ENCODE results near the gene HDDC3. TPM values are rescaled to one million over a fixed set of nuclear protein-coding genes. Genes with fewer than 3 reads are reported as not detected.

HDDC3 gene
- total RNA-seq, 2 donors from 2014 or later, result 14.9 to 17.9 TPM

DNA sequence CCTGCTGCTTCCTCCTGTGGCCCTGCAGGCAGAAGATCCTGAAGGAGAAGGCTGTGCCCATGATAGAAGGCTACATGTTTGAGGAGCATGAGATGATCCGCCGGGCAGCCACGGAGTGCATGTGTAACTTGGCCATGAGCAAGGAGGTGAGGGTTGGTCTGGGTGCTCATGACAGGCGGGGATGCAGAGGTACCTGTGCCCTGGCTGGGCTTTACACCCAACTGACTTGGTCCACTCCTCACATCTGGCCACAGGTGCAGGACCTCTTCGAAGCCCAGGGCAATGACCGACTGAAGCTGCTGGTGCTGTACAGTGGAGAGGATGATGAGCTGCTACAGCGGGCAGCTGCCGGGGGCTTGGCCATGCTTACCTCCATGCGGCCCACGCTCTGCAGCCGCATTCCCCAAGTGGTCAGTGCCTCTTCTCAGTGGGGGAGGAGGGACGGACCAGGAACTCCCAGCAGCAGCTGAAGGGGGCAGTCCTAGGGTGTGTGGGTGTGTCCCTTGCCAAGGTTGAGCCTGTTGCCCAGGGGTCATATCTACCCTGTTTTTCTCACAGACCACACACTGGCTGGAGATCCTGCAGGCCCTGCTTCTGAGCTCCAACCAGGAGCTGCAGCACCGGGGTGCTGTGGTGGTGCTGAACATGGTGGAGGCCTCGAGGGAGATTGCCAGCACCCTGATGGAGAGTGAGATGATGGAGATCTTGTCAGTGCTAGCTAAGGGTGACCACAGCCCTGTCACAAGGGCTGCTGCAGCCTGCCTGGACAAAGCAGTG, 20.7 kb upstream of the HDDC3 start:
- H3K4me1 ChIP-seq, result peaks cover 3 to 31% of the 10 kb centered on the region in 2 donors
- DNase-seq (ENCODE audit: low spot score), result no peak
- peaks cover 51% of the 10 kb centered on the region for H3K36me3 ChIP-seq
- H3K27ac ChIP-seq, result no peak overlapping the region
- no peaks in the 10 kb centered on the region for H3K27me3 ChIP-seq
- no peaks in the 10 kb centered on the region for H3K9me3 ChIP-seq
- no peak overlapping the region for H3K4me3 ChIP-seq
- TF ChIP-seq, protein P1, sequence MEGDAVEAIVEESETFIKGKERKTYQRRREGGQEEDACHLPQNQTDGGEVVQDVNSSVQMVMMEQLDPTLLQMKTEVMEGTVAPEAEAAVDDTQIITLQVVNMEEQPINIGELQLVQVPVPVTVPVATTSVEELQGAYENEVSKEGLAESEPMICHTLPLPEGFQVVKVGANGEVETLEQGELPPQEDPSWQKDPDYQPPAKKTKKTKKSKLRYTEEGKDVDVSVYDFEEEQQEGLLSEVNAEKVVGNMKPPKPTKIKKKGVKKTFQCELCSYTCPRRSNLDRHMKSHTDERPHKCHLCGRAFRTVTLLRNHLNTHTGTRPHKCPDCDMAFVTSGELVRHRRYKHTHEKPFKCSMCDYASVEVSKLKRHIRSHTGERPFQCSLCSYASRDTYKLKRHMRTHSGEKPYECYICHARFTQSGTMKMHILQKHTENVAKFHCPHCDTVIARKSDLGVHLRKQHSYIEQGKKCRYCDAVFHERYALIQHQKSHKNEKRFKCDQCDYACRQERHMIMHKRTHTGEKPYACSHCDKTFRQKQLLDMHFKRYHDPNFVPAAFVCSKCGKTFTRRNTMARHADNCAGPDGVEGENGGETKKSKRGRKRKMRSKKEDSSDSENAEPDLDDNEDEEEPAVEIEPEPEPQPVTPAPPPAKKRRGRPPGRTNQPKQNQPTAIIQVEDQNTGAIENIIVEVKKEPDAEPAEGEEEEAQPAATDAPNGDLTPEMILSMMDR (IDR thresholded peaks at IDR 0.05), result no peak

DNA sequence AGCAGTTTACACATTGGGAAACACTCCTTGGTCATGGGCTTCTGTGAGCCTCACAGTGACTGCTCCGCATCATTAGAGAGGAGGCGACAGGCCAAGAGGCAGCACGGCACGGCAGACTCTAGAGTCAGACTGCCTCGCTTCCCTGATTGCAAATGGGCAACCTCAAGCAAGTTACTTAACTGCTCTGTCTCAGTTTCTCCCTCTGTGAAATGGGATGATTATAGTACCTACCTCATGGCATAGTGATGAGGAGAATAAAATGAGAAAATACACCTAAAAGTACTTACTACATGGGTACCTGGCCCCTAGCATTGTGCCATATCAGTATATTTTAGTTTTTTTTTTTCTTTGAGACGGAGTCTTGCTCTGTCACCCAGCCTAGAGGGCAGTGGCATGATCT, 18.3 kb upstream of the HDDC3 start:
- peaks cover 73% of the 10 kb centered on the region for H3K36me3 ChIP-seq
- TF ChIP-seq, protein P1 (IDR thresholded peaks at IDR 0.05), result no peak
- H3K27me3 ChIP-seq, result no peaks in the 10 kb centered on the region
- H3K9me3 ChIP-seq, result no peaks in the 10 kb centered on the region
- no peak overlapping the region for H3K4me3 ChIP-seq
- peaks cover 0 to 9% of the 10 kb centered on the region in 2 donors for H3K4me1 ChIP-seq
- DNase-seq (ENCODE audit: low spot score), result no peak
- no peak overlapping the region for H3K27ac ChIP-seq

DNA sequence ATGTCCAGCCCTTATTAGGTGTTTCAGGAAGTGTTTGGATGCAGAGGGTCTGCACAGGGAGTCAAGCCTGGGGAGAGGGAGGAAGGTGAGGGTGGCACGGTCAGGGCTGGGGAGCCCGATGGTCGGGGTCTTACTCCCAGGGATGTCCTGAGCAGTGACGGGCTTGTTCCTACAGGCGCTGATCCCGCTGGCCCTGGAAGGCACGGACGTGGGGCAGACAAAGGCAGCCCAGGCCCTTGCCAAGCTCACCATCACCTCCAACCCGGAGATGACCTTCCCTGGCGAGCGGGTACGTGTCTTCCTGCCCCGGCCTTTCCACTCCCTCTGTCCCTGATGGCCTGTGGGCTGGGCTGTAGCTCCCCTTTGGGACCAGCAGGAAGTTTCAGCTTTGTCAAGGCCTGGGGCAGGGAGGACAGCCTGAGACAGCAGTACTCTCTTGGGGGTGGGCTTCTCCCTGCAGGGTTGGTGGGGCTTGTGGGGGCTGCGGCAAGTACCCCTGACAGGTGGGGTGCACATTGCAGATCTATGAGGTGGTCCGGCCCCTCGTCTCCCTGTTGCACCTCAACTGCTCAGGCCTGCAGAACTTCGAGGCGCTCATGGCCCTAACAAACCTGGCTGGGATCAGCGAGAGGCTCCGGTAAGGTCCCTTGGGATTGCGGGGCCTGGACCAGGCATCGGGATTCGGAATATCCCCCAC, 17.8 kb upstream of the HDDC3 start:
- Histone ChIP-seq H3K27ac (no peak overlapping the region), H3K9me3 (no peaks in the 10 kb centered on the region), H3K4me3 (no peak overlapping the region), H3K27me3 (no peaks in the 10 kb centered on the region), H3K36me3 (peaks cover 75% of the 10 kb centered on the region), H3K4me1 (peaks cover 0 to 3% of the 10 kb centered on the region in 2 donors)
- TF ChIP-seq, protein P1 (IDR thresholded peaks at IDR 0.05), result no peak
- no peak for DNase-seq (ENCODE audit: low spot score)

DNA sequence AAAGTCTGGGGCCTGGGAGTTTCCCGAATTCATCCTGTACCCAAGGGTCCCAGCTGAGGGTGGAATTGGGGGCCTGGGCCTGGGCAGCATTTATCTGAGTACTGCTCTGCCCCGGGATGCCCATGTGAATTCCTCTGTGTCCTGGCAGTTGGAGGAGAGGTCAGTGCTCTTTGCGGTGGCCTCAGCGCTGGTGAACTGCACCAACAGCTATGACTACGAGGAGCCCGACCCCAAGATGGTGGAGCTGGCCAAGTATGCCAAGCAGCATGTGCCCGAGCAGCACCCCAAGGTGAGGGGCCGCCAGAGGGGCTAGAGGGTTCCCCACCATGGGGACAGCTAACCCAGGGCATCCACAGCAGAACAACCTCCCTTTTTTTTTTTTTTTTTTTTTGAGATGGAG, 16.2 kb upstream of the HDDC3 start:
- no peak for DNase-seq (ENCODE audit: low spot score)
- H3K4me3 ChIP-seq, result no peak overlapping the region
- H3K36me3 ChIP-seq, result peaks cover 91% of the 10 kb centered on the region
- TF ChIP-seq, protein P1 (IDR thresholded peaks at IDR 0.05), result no peak
- no peaks in the 10 kb centered on the region for H3K9me3 ChIP-seq
- H3K27ac ChIP-seq, result no peak overlapping the region
- H3K27me3 ChIP-seq, result no peaks in the 10 kb centered on the region
- H3K4me1 ChIP-seq, result no peaks in the 10 kb centered on the region

DNA sequence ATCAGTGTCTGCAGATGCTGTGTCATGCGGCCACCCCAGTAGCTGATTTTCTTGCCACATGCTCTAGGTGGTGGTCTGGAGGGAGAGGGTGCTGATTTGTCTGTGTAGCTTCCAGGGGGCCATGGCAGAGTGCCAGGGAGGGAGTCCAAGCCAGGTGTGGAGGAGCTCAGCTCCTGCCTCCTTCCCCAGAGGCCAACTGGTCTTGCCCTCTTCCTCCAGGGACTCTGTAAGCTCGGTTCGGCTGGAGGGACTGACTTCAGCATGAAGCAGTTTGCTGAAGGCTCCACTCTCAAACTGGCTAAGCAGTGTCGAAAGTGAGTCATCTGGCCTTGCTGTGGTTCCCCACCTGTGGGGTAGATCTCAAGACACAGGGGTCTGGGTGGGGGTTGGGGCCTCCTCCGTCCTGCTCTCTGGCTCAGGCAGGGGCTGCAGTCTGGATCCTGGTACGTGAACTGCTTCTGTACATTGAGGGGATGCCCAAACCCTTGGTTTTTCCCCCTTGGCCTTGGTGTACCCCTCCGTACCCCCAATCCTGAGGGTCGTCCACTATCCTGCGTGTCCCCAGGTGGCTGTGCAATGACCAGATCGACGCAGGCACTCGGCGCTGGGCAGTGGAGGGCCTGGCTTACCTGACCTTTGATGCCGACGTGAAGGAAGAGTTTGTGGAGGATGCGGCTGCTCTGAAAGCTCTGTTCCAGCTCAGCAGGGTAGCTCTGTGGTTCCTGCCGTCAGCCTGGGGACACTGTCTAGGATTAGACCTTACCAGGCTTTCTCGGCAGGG, 15.4 kb upstream of the HDDC3 start:
- TF ChIP-seq, protein P1 (IDR thresholded peaks at IDR 0.05), result no peak
- DNase-seq (ENCODE audit: low spot score), result no peak
- peaks cover 93% of the 10 kb centered on the region for H3K36me3 ChIP-seq
- H3K27me3 ChIP-seq, result no peaks in the 10 kb centered on the region
- no peak overlapping the region for H3K27ac ChIP-seq
- no peaks in the 10 kb centered on the region for H3K4me1 ChIP-seq
- H3K9me3 ChIP-seq, result no peaks in the 10 kb centered on the region
- H3K4me3 ChIP-seq, result no peak overlapping the region

Data from right atrium auricular region (tissue), 2 donors.